Effector memory CD8-positive, alpha-beta T cell (primary cell): ENCODE results near the gene FOXO6.

Experiments
- ATAC-seq: fragments of 150-1000 bp; cut with Tn5 transposase; replicated peaks from 2 replicates; pipeline ENCODE4 v1.10.0; 2021; ENCODE audit warnings: mild to moderate bottlenecking, moderate library complexity
- DNase-seq, 3 experiments: peaks; one replicate each; pipeline ENCODE4 v3.0.0; 2021
- H3K27ac Mint-ChIP-seq, 2 donors: one replicate each; pipeline ENCODE4 v1.8.0; 2022; ENCODE audit warnings: mild to moderate bottlenecking in 2 of 2, mixed read lengths in 2 of 2, moderate library complexity in 2 of 2
- H3K27me3 Mint-ChIP-seq, 2 donors: one replicate each; pipeline ENCODE4 v1.8.0; 2022; ENCODE audit warnings: mixed read lengths in 2 of 2
- H3K36me3 Mint-ChIP-seq: one replicate; pipeline ENCODE4 v1.8.0; 2022; ENCODE audit warnings: mild to moderate bottlenecking, moderate library complexity, mixed read lengths; ENCODE audit not compliant: insufficient read depth
- H3K4me1 Mint-ChIP-seq, 2 donors: one replicate each; pipeline ENCODE4 v1.8.0; 2022; ENCODE audit warnings: low read depth in 2 of 2, mixed read lengths in 2 of 2
- H3K4me3 Mint-ChIP-seq, 2 donors: one replicate each; pipeline ENCODE4 v1.8.0; 2022; ENCODE audit warnings: mild to moderate bottlenecking in 2 of 2, mixed read lengths in 2 of 2, moderate library complexity in 2 of 2
- H3K9me3 Mint-ChIP-seq, 2 donors: one replicate each; pipeline ENCODE4 v1.8.0; 2022; ENCODE audit warnings: mixed read lengths in 2 of 2

FOXO6 gene

GRCh38 chr1:41381692-41382479, 20.7 kb downstream of the FOXO6 start:
- peaks cover 6% of the 10 kb centered on the region for H3K36me3 Mint-ChIP-seq
- peak; percentile 45 to 58 (median 46) for DNase-seq
- ATAC-seq: peak; percentile 88
- H3K4me3 Mint-ChIP-seq: peak overlapping the region; percentile 69 to 71
- H3K27ac Mint-ChIP-seq: no peak overlapping the region
- H3K9me3 Mint-ChIP-seq: no peaks in the 10 kb centered on the region
- peaks cover 32 to 62% of the 10 kb centered on the region in 2 donors for H3K27me3 Mint-ChIP-seq
- peaks cover 0 to 12% of the 10 kb centered on the region in 2 donors for H3K4me1 Mint-ChIP-seq

DNA sequence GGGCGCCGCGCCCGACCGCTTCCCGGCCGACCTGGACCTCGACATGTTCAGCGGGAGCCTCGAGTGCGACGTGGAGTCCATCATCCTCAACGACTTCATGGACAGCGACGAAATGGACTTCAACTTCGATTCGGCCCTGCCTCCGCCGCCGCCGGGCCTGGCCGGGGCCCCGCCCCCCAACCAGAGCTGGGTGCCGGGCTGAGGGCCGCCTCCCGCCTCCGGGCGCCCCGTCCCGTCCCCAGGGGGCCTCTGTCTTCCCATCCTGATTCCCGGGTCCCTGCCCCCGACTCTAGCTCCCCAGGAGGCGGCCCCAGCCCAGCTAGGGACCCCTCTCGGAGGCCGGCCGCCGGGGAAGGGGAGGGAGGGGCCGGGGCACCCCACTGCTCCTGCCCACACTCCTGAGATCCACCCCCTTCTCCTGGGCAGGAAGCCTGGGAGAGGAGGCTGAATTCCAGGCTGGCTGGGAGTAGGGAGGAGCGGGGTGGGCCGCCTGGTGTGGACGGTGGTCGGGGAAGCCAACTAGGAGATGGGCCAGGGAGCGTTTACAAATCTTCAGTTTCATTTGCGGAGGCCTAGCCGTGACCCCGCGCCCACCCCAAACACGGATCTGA, 21.4 kb downstream of the FOXO6 start:
- H3K9me3 Mint-ChIP-seq: no peaks in the 10 kb centered on the region
- H3K36me3 Mint-ChIP-seq: peaks cover 6% of the 10 kb centered on the region
- DNase-seq (no peak), ATAC-seq (peak; percentile 6)
- peaks cover 0 to 12% of the 10 kb centered on the region in 2 donors for H3K4me1 Mint-ChIP-seq
- peak overlapping the region; percentile 60 to 82 for H3K4me3 Mint-ChIP-seq
- H3K27me3 Mint-ChIP-seq: peaks cover 32 to 66% of the 10 kb centered on the region in 2 donors
- H3K27ac Mint-ChIP-seq: no peak overlapping the region

DNA sequence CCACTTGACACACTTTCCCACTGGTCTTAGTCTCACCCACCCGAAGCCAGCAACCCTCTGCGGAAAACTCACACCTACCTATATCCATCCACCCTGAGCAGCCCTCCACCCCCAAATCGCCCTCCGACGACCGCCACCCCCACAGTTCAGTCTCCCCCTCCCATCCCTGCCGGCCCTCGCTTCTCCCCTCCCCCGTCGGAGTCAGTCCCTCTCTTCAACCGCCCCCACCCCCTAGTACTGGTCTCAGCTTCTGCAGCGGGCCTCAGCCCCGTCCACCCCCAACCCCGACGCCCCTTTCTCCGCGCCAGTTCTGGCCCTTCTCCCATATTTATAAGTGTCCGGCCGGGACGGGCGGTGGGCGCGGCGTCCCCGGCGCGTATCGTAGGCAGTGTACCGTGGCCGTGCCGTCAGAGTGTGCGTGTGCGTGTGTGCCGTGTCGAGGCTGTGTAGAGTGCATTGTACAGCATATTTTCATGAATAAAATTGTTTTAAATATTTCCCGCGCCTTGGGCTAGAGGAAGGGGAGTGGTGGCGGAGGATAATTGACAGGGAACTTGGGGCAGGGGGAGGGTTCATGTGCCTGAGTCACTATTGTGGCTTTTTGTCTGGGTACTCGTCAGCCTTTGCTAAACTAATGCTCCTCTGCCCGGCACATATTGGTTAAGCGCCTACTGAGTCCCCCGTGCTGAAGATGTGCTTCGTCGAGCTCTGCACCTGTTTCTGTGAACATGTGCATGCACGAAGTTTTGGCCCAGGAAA, 22.0 kb downstream of the FOXO6 start:
- peak overlapping the region; percentile 60 to 82 for H3K4me3 Mint-ChIP-seq

GRCh38 chr1:41384579-41384978, 23.3 kb downstream of the FOXO6 start:
- Mint-ChIP-seq H3K4me3 (no peak overlapping the region), H3K4me1 (peaks cover 0 to 12% of the 10 kb centered on the region in 2 donors), H3K27ac (no peak overlapping the region), H3K9me3 (no peaks in the 10 kb centered on the region), H3K27me3 (peaks cover 32 to 71% of the 10 kb centered on the region in 2 donors), H3K36me3 (peaks cover 6% of the 10 kb centered on the region)
- ATAC-seq: no peak
- DNase-seq: no peak

More for the DNA sequence above, 22.0 kb downstream of the FOXO6 start:
- DNase-seq (no peak), ATAC-seq (peak; percentile 57)
- Mint-ChIP-seq H3K4me1 (peaks cover 0 to 12% of the 10 kb centered on the region in 2 donors), H3K27ac (no peak overlapping the region), H3K9me3 (no peaks in the 10 kb centered on the region), H3K27me3 (peaks cover 32 to 73% of the 10 kb centered on the region in 2 donors), H3K36me3 (peaks cover 6% of the 10 kb centered on the region)

GRCh38 chr1:41385398-41386195, 24.4 kb downstream of the FOXO6 start:
- H3K27me3 Mint-ChIP-seq: peaks cover 32 to 65% of the 10 kb centered on the region in 2 donors
- DNase-seq (no peak), ATAC-seq (no peak)
- no peak overlapping the region for H3K27ac Mint-ChIP-seq
- no peaks in the 10 kb centered on the region for H3K9me3 Mint-ChIP-seq
- peaks cover 6% of the 10 kb centered on the region for H3K36me3 Mint-ChIP-seq
- peaks cover 0 to 6% of the 10 kb centered on the region in 2 donors for H3K4me1 Mint-ChIP-seq
- H3K4me3 Mint-ChIP-seq: no peak overlapping the region

DNA sequence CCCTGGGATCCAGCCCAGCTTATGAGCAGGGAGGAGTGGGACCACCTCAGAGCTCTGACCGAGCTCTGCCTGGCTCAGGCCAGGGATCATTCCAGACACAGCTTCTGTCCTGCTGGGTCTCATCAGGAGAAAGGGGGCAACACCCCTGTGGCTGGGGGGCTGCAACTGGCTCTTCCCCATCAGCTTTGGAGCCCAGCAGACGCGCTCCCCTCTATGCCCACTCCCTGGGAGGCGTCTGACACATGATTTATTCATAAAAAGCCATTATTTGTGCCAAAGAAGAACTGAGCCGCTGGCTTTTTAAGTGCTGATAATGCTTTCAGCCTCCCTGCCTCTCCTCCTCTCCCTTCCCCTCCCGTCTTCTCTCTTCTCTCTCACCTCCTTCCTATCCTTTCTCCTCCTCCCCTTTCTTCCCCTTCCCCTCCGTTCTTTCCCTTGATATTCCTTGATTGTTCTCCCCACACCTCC, 25.0 kb downstream of the FOXO6 start:
- no peaks in the 10 kb centered on the region for H3K9me3 Mint-ChIP-seq
- H3K27ac Mint-ChIP-seq: no peak overlapping the region
- ATAC-seq (no peak), DNase-seq (no peak)
- peaks cover 0 to 6% of the 10 kb centered on the region in 2 donors for H3K4me1 Mint-ChIP-seq
- peaks cover 6% of the 10 kb centered on the region for H3K36me3 Mint-ChIP-seq
- H3K4me3 Mint-ChIP-seq: no peak overlapping the region
- peaks cover 32 to 69% of the 10 kb centered on the region in 2 donors for H3K27me3 Mint-ChIP-seq

DNA sequence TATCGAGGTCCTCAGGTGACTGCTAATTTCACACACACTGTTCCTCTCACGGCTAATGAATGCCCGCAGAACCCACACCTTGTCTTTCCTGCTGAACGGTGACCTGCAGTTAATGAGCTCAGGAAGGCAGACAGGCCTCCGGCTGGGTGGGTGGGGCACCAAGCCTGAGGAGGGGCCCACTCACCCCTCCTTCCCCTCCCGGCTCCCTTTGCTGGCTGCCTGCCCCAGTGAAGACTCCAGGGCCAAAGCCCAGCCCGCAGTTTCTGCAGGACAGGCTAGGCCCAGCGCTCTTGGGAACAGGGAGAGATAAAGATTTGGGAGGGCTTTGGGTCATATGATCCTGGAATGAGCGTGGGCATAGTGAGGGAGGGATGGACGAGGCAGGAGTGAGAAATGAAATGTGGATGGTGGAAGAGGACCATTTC, 26.4 kb downstream of the FOXO6 start:
- H3K9me3 Mint-ChIP-seq: no peaks in the 10 kb centered on the region
- H3K27me3 Mint-ChIP-seq: peaks cover 32 to 71% of the 10 kb centered on the region in 2 donors

GRCh38 chr1:41388510-41388909, 27.3 kb downstream of the FOXO6 start:
- Mint-ChIP-seq H3K4me3 (no peak overlapping the region), H3K27ac (no peak overlapping the region), H3K27me3 (peaks cover 25 to 70% of the 10 kb centered on the region in 2 donors), H3K4me1 (peaks cover 0 to 3% of the 10 kb centered on the region in 2 donors), H3K9me3 (no peaks in the 10 kb centered on the region), H3K36me3 (peaks cover under 1% of the 10 kb centered on the region)
- ATAC-seq (no peak), DNase-seq (no peak)

More for the DNA sequence above, 26.4 kb downstream of the FOXO6 start:
- peaks cover 6% of the 10 kb centered on the region for H3K36me3 Mint-ChIP-seq
- no peak overlapping the region for H3K4me3 Mint-ChIP-seq
- peaks cover 0 to 8% of the 10 kb centered on the region in 2 donors for H3K4me1 Mint-ChIP-seq
- no peak for DNase-seq
- no peak for ATAC-seq
- no peak overlapping the region for H3K27ac Mint-ChIP-seq

DNA sequence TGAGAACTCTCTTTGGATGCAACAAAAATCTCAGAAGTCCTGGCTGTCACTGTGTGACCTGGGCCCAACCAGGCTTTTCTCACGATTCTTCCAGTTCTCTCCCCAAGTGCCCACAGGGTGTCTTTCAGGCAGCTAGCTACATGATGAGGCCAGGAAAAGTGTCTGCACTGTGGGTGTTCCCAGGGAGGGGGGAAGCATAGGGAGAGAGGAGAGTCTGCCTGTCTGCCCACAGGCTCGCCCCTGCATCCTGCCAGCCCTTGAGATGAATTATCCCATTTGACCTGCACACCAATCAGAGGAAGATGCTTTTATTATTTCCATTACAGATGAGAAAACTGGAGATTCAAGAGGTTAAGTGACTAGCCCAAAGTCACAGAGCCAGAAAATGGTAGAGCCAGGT, 27.8 kb downstream of the FOXO6 start:
- DNase-seq (no peak), ATAC-seq (no peak)
- no peaks in the 10 kb centered on the region for H3K9me3 Mint-ChIP-seq
- peaks cover 20 to 70% of the 10 kb centered on the region in 2 donors for H3K27me3 Mint-ChIP-seq
- H3K36me3 Mint-ChIP-seq: no peaks in the 10 kb centered on the region
- no peak overlapping the region for H3K4me3 Mint-ChIP-seq
- H3K4me1 Mint-ChIP-seq: peaks cover 0 to 2% of the 10 kb centered on the region in 2 donors
- H3K27ac Mint-ChIP-seq: no peak overlapping the region

DNA sequence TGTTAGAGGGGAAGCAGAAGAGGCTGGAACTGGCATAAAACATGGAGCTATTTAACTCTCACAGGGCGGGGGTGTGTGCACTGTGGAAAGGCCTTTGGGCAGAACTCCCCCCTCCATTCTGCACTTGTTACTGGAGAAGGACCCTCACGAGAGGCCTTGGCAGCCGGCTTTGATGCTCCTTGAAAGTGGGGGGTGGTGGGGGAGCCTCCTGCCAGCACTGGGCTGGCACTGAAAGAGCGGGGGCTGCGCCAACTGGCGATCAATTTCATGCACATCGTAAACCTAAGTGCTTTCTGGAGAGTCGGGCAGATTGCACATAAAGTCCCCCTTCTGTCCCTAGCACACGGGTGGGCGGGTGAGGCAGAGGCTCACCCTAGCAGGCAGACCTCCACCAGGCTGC, 28.9 kb downstream of the FOXO6 start:
- ATAC-seq (no peak), DNase-seq (no peak)
- no peak overlapping the region for H3K27ac Mint-ChIP-seq
- H3K27me3 Mint-ChIP-seq: peaks cover 8 to 70% of the 10 kb centered on the region in 2 donors
- H3K4me3 Mint-ChIP-seq: no peak overlapping the region
- H3K9me3 Mint-ChIP-seq: no peaks in the 10 kb centered on the region
- H3K4me1 Mint-ChIP-seq: peaks cover 0 to 6% of the 10 kb centered on the region in 2 donors
- H3K36me3 Mint-ChIP-seq: no peaks in the 10 kb centered on the region

DNA sequence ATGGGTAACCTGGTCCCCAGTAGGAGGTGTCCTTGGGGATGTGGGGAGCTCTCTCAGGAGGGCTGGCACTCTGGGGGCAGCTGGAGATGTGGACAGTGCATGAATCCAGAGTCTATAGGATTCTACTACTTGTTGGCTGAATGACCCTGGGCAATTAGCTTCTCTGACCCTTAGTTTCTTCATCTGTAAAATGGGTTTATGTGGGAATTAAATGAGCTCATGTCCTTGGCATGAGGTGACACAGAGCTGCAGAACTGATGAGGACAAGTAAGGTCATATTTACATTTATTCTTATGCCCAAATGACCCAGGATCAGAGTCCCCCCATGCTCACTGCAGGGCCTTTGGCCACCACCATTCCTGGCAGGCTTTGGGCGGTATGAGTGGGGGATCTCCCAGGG, 29.3 kb downstream of the FOXO6 start:
- H3K4me3 Mint-ChIP-seq: no peak overlapping the region
- ATAC-seq: no peak

DNA sequence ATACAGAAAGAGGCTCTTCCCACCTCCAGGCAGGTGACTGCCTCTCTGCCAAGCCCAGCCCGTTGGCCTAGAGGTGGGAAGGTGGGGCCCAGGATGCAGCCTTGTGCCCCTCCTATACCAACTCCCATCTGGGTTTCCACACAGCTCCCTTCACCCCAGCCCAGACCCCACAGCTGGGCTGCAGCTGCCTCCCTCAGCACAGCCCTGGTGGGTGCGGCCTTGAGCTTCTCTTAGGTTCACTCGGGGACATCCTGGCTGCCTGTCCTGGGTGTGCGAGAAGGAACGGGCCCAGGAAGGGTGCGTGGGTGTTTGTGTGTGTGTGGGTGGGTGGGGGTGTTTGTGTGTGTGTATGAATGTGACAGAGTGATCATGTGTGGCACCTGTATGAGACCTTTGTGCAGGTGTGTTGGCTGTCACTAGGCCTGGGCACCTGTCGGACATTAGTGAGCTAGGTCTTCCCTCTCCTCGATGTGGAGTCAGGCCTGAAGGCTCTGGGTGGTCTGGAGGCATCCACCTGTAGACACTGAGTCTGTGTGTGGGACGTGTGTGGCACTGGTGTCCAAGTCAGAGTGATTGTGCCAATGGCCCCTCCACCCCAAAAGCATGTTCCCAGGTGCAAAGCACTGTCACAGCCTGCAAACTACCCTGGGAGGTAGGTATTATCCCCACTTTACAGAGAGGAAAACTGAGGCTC, 30.7 kb downstream of the FOXO6 start:
- Mint-ChIP-seq H3K9me3 (no peaks in the 10 kb centered on the region), H3K4me1 (peaks cover 5 to 13% of the 10 kb centered on the region in 2 donors), H3K27ac (no peak overlapping the region), H3K4me3 (no peak overlapping the region), H3K27me3 (peaks cover 16 to 70% of the 10 kb centered on the region in 2 donors), H3K36me3 (no peaks in the 10 kb centered on the region)
- DNase-seq (no peak), ATAC-seq (no peak)

More for the DNA sequence above, 29.3 kb downstream of the FOXO6 start:
- H3K36me3 Mint-ChIP-seq: no peaks in the 10 kb centered on the region
- H3K9me3 Mint-ChIP-seq: no peaks in the 10 kb centered on the region
- no peak overlapping the region for H3K27ac Mint-ChIP-seq
- peaks cover 6 to 70% of the 10 kb centered on the region in 2 donors for H3K27me3 Mint-ChIP-seq
- peaks cover 2 to 8% of the 10 kb centered on the region in 2 donors for H3K4me1 Mint-ChIP-seq
- DNase-seq: no peak
